PC-9 (cell line): ENCODE data around the gene MCM5.

Experiments
- CTCF ChIP-seq: fragments of 200-600 bp; sonication (generic); conservative IDR thresholded peaks from 2 replicates; pipeline ENCODE4 v1.6.1; 2017; ENCODE audit warnings: mixed run types, antibody characterized with exemption, mild to moderate bottlenecking, moderate library complexity
- EZH2 ChIP-seq: fragments of 200-600 bp; sonication (generic); IDR thresholded peaks from 2 replicates; pipeline ENCODE4 v1.8.0; 2017; ENCODE audit warnings: antibody characterized with exemption, low read depth

- no peak for TF ChIP-seq CTCF
- no peak for TF ChIP-seq EZH2
These were observed 59.5 kb downstream of the MCM5 start for GRCh38 chr22:35459423-35459894.
